GM23338 (cell line): ENCODE data around the gene KLHL9.

Experiments
- CREB1 ChIP-seq: fragments of 250-450 bp; sonication (Bioruptor Pico); IDR thresholded peaks from 2 replicates; pipeline ENCODE4 v1.5.0; 2020; ENCODE audit warnings: low read depth, mild to moderate bottlenecking, moderate library complexity
- EZH2 ChIP-seq: fragments of 200-600 bp; sonication (generic); IDR thresholded peaks from one replicate; pipeline ENCODE4 v1.8.0; 2017; ENCODE audit warnings: antibody characterized with exemption, mild to moderate bottlenecking, low read depth; ENCODE audit not compliant: unreplicated experiment
- EZH2phosphoT487 ChIP-seq: fragments of 200-600 bp; sonication (generic); IDR thresholded peaks from one replicate; pipeline ENCODE4 v1.8.1; 2018; ENCODE audit warnings: antibody characterized with exemption; ENCODE audit not compliant: unreplicated experiment
- JUNB ChIP-seq: IDR thresholded peaks from one replicate; pipeline ENCODE4 v1.6.1; 2016; ENCODE audit warnings: antibody characterized with exemption; ENCODE audit not compliant: unreplicated experiment
- POLR2AphosphoS5 ChIP-seq: IDR thresholded peaks from 2 replicates; pipeline ENCODE4 v1.6.1; 2016; ENCODE audit warnings: antibody characterized with exemption, low read depth
- STAT1 ChIP-seq: IDR thresholded peaks from one replicate; pipeline ENCODE4 v1.6.1; 2016; ENCODE audit warnings: antibody characterized with exemption; ENCODE audit not compliant: unreplicated experiment
- ZNF114 ChIP-seq: fragments of 250-450 bp; sonication (Bioruptor Pico); IDR thresholded peaks from 2 replicates; pipeline ENCODE4 v1.5.0; 2020; ENCODE audit warnings: mild to moderate bottlenecking, moderate library complexity
- TF ChIP-seq, protein P1 (sequence below), 2 experiments: fragments of 200-600 bp in 1 of 2; sonication (generic) in 1 of 2; conservative IDR thresholded peaks; 2 replicates each; pipeline versions ENCODE4 v1.5.1 to v1.6.1; 2016 to 2017; ENCODE audit warnings: antibody characterized with exemption in 2 of 2, low read depth in 2 of 2, mild to moderate bottlenecking in 2 of 2, moderate library complexity in 1 of 2
- TF ChIP-seq, protein P2 (sequence below): IDR thresholded peaks from 2 replicates; pipeline ENCODE4 v1.6.1; 2016; ENCODE audit warnings: antibody characterized with exemption
- TF ChIP-seq, protein P3 (sequence below): IDR thresholded peaks from one replicate; pipeline ENCODE4 v1.6.1; 2018; ENCODE audit warnings: antibody characterized with exemption; ENCODE audit not compliant: unreplicated experiment
- TF ChIP-seq, protein P4 (sequence below): fragments of 250-450 bp; sonication (Bioruptor Pico); IDR thresholded peaks from 2 replicates; pipeline ENCODE4 v1.5.0; 2020; ENCODE audit warnings: mild to moderate bottlenecking, moderate library complexity

DNA sequence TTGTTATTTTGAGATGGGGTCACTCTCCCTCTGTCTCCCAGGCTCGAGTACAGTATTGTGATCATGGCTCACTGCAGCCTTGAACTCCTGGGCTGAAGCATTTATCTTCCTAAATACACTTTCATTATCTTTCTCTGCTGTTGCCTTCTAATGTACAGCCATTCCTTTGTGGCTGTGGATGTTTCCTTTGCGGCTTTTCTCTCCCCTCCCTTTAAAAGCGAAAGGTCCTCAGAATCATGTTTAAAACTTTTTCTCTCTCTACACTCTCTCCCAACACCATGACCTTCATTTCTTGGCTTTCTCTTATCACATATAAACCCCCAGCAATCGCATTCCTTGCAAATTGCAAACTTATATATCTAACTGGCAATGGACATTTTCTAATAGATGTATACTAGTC is 48.4 kb upstream of the KLHL9 start:
- TF ChIP-seq POLR2AphosphoS5 (no peak), EZH2 (no peak), CREB1 (CRISPR knock-in tag) (no peak), JUNB (no peak), EZH2phosphoT487 (no peak), STAT1 (no peak), ZNF114 (CRISPR knock-in tag) (no peak)
- TF ChIP-seq, protein P1, sequence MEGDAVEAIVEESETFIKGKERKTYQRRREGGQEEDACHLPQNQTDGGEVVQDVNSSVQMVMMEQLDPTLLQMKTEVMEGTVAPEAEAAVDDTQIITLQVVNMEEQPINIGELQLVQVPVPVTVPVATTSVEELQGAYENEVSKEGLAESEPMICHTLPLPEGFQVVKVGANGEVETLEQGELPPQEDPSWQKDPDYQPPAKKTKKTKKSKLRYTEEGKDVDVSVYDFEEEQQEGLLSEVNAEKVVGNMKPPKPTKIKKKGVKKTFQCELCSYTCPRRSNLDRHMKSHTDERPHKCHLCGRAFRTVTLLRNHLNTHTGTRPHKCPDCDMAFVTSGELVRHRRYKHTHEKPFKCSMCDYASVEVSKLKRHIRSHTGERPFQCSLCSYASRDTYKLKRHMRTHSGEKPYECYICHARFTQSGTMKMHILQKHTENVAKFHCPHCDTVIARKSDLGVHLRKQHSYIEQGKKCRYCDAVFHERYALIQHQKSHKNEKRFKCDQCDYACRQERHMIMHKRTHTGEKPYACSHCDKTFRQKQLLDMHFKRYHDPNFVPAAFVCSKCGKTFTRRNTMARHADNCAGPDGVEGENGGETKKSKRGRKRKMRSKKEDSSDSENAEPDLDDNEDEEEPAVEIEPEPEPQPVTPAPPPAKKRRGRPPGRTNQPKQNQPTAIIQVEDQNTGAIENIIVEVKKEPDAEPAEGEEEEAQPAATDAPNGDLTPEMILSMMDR (conservative IDR thresholded peaks at IDR 0.05; ENCODE audit: low read depth in 2 of 2) = no peak
- TF ChIP-seq, protein P2, sequence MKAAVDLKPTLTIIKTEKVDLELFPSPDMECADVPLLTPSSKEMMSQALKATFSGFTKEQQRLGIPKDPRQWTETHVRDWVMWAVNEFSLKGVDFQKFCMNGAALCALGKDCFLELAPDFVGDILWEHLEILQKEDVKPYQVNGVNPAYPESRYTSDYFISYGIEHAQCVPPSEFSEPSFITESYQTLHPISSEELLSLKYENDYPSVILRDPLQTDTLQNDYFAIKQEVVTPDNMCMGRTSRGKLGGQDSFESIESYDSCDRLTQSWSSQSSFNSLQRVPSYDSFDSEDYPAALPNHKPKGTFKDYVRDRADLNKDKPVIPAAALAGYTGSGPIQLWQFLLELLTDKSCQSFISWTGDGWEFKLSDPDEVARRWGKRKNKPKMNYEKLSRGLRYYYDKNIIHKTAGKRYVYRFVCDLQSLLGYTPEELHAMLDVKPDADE = no peak
- TF ChIP-seq, protein P3, sequence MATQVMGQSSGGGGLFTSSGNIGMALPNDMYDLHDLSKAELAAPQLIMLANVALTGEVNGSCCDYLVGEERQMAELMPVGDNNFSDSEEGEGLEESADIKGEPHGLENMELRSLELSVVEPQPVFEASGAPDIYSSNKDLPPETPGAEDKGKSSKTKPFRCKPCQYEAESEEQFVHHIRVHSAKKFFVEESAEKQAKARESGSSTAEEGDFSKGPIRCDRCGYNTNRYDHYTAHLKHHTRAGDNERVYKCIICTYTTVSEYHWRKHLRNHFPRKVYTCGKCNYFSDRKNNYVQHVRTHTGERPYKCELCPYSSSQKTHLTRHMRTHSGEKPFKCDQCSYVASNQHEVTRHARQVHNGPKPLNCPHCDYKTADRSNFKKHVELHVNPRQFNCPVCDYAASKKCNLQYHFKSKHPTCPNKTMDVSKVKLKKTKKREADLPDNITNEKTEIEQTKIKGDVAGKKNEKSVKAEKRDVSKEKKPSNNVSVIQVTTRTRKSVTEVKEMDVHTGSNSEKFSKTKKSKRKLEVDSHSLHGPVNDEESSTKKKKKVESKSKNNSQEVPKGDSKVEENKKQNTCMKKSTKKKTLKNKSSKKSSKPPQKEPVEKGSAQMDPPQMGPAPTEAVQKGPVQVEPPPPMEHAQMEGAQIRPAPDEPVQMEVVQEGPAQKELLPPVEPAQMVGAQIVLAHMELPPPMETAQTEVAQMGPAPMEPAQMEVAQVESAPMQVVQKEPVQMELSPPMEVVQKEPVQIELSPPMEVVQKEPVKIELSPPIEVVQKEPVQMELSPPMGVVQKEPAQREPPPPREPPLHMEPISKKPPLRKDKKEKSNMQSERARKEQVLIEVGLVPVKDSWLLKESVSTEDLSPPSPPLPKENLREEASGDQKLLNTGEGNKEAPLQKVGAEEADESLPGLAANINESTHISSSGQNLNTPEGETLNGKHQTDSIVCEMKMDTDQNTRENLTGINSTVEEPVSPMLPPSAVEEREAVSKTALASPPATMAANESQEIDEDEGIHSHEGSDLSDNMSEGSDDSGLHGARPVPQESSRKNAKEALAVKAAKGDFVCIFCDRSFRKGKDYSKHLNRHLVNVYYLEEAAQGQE = no peak
- TF ChIP-seq, protein P4, sequence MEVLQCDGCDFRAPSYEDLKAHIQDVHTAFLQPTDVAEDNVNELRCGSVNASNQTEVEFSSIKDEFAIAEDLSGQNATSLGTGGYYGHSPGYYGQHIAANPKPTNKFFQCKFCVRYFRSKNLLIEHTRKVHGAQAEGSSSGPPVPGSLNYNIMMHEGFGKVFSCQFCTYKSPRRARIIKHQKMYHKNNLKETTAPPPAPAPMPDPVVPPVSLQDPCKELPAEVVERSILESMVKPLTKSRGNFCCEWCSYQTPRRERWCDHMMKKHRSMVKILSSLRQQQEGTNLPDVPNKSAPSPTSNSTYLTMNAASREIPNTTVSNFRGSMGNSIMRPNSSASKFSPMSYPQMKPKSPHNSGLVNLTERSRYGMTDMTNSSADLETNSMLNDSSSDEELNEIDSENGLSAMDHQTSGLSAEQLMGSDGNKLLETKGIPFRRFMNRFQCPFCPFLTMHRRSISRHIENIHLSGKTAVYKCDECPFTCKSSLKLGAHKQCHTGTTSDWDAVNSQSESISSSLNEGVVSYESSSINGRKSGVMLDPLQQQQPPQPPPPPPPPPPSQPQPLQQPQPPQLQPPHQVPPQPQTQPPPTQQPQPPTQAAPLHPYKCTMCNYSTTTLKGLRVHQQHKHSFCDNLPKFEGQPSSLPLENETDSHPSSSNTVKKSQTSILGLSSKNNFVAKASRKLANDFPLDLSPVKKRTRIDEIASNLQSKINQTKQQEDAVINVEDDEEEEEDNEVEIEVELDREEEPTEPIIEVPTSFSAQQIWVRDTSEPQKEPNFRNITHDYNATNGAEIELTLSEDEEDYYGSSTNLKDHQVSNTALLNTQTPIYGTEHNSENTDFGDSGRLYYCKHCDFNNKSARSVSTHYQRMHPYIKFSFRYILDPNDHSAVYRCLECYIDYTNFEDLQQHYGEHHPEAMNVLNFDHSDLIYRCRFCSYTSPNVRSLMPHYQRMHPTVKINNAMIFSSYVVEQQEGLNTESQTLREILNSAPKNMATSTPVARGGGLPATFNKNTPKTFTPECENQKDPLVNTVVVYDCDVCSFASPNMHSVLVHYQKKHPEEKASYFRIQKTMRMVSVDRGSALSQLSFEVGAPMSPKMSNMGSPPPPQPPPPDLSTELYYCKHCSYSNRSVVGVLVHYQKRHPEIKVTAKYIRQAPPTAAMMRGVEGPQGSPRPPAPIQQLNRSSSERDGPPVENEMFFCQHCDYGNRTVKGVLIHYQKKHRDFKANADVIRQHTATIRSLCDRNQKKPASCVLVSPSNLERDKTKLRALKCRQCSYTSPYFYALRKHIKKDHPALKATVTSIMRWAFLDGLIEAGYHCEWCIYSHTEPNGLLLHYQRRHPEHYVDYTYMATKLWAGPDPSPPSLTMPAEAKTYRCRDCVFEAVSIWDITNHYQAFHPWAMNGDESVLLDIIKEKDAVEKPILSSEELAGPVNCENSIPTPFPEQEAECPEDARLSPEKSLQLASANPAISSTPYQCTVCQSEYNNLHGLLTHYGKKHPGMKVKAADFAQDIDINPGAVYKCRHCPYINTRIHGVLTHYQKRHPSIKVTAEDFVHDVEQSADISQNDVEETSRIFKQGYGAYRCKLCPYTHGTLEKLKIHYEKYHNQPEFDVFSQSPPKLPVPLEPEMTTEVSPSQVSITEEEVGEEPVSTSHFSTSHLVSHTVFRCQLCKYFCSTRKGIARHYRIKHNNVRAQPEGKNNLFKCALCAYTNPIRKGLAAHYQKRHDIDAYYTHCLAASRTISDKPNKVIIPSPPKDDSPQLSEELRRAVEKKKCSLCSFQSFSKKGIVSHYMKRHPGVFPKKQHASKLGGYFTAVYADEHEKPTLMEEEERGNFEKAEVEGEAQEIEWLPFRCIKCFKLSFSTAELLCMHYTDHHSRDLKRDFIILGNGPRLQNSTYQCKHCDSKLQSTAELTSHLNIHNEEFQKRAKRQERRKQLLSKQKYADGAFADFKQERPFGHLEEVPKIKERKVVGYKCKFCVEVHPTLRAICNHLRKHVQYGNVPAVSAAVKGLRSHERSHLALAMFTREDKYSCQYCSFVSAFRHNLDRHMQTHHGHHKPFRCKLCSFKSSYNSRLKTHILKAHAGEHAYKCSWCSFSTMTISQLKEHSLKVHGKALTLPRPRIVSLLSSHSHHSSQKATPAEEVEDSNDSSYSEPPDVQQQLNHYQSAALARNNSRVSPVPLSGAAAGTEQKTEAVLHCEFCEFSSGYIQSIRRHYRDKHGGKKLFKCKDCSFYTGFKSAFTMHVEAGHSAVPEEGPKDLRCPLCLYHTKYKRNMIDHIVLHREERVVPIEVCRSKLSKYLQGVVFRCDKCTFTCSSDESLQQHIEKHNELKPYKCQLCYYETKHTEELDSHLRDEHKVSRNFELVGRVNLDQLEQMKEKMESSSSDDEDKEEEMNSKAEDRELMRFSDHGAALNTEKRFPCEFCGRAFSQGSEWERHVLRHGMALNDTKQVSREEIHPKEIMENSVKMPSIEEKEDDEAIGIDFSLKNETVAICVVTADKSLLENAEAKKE = no peak
